Stimulated activated CD4-positive, alpha-beta T cell treated with anti-CD3 and anti-CD28 coated beads, TNF-alpha, amount 100 ng/mL, for 24 hours (primary cell): ENCODE results near the gene UBQLN1.
"Not testable (repeated sequence)": the region's sequence is repeated elsewhere in the genome, so short reads cannot be mapped to it uniquely, and the experiment has no call there.

Source experiments
- DNase-seq, 3 experiments: peaks; one replicate each; pipeline ENCODE4 v3.0.0-alpha.2; 2020; ENCODE audit warnings: low read depth in 3 of 3

UBQLN1 gene

DNA sequence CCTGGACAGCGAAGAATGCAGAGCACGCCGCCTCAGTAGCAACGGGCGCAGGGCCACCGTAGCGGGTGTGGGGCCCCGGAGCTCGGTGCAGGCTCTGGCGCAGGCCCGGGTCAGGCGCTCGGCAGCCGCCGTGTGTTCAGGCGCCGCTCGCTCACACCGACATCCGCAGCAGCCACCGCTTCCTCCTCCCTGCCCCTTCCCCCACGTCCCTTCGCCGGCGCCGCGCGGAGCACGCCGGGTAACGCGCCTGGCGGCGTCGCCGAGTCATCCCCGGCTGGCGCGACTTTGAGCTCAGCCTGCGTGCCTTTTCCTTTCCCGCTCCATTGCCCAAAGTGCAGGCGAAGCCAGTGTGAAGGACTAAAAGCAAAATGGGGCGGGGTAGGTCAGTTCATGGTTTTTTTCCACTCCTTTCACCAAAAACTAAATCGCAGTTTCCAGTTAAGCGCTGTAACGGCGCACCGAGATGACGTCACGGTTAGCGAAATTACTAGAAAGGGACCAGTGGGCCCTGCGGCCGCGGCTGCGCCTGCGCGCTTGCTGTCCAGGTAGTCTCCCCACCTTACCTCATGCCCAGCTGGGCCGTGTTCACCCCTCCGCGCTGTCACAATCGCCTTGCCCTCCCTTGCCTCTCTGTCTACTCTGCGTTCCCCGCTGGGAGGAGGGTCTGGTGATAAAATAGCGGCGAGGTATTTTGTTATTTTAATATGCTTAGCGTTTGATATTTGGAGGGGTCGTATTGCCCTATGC lies at the start of gene UBQLN1:
TSS of gene UBQLN1 (minus strand) at position 191 of the 747 bp plus-strand sequence. CDS start 279 bp downstream, outside the sequence.
- DNase-seq, result peak; percentile 78 to 89 (median 85)

DNA sequence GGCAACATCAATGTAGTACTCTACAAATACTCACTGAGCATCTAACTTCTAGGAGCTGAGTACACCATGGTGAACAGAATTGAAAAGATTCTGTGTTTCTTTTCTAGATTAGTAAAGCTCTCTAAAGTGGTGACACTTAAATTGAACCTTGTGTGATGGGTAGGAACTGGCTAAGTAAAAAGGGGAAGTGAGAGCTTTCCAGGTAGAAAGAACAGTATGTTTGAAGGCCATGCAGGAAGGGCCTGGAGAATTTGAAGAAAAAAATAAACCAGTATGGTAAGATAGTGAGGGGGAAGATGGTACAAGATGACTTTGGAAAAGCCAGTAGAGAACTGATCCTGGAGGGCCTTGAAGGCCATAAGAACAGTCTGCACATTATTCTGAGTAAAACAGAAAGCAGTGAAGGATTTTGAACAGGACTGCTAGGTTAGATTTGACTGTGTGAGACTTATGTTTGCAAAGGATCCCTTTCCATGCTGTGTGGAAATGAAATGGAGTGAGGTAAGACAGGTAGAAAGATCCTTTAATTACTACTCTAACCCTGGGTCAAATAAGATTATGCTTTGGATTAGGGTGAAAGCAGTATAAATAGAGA lies 46.7 kb upstream of the UBQLN1 start:
- DNase-seq, result no peak

DNA sequence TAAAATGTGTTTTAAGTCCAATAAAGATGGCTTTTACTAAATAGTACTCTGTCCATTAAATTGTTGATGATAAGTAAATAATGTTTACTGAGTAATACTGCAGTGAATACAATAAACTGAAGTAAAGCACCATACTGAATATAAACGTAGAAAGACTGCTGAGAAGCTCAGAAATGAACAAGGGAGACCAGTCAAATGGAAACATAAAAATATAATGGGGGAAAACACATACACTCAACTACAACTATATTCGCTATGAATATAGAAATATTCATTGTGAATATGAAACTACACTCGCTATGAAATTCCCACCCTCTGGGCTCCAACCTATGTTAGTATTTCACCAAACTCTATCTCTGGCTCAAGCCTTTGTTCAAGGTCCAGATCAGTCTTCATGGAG lies 41.9 kb upstream of the UBQLN1 start:
- no peak for DNase-seq

DNA sequence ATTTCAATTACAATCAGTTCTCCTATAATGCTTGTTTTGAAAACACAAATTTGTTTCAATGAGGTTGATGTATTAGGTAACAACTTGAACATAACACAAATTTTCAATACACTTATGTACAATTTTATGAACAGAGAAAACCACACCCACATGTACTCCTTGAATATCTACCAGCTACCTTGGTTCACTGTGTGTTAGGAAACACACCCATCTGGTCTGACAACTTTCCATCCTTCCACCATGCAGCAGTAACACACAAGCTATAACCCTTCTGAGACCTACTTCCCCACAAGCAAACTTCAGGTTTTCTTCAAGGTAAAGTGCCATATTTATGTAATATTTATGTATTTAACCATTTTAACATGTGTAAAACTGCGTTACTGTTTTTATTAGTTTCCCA lies 36.4 kb upstream of the UBQLN1 start:
- no peak for DNase-seq

DNA sequence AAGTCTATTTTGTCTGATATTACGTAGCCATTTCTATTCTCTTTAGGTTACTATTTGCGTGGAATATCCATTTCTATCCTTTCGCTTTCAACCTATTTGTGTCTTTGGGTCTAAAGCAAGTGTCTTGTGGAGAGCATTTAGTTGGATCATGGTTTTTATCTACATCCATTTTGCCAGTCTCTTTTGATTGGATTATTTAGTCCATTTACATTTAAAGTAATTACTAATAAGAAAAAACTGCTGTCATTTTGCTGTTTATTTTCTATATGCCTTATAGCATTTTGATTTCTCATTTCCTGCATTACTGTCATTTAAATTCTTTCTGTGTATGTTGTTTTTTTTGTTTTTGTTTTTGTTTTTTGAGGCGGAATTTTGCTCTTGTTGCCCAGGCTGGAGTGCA lies 26.0 kb upstream of the UBQLN1 start:
- no peak for DNase-seq

DNA sequence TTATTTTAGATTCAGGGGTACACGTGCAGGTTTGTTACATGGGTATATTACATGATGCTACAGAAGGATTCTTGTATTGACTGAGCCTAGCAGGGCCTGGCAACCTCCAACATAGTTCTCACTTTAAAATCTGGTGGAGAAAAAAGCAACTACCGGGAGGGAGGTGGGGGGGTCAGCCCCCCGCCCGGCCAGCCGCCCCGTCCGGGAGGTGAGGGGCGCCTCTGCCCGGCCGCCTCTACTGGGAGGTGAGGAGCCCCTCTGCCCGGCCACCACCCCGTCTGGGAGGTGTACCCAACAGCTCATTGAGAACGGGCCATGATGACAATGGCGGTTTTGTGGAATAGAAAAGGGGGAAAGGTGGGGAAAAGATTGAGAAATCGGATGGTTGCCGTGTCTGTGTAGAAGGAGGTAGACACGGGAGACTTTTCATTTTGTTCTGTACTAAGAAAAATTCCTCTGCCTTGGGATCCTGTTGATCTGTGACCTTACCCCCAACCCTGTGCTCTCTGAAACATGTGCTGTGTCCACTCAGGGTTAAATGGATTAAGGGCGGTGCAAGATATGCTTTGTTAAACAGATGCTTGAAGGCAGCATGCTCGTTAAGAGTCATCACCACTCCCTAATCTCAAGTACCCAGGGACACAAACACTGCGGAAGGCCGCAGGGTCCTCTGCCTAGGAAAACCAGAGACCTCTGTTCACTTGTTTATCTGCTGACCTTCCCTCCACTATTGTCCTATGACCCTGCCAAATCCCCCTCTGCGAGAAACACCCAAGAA lies 21.0 kb upstream of the UBQLN1 start:
- DNase-seq, result not testable (repeated sequence)

DNA sequence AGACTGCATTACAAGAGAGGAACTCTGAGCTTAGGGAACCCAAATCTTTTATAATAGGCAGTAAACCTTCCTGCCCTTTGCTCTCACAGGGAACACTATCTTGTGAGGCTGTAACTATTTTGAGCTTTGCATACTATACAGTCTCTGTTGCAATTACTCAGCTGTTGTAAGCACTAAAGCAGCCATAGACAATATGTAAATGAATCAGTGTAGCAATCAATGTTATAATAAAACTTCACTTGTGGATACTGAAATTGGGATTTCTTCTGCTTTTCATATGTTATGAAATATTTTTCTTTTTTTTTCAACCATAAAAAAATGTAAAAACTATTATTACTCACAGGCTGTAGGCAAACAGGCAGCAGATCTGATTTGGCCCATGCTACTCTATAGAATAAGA lies 16.7 kb upstream of the UBQLN1 start:
- DNase-seq, result no peak

DNA sequence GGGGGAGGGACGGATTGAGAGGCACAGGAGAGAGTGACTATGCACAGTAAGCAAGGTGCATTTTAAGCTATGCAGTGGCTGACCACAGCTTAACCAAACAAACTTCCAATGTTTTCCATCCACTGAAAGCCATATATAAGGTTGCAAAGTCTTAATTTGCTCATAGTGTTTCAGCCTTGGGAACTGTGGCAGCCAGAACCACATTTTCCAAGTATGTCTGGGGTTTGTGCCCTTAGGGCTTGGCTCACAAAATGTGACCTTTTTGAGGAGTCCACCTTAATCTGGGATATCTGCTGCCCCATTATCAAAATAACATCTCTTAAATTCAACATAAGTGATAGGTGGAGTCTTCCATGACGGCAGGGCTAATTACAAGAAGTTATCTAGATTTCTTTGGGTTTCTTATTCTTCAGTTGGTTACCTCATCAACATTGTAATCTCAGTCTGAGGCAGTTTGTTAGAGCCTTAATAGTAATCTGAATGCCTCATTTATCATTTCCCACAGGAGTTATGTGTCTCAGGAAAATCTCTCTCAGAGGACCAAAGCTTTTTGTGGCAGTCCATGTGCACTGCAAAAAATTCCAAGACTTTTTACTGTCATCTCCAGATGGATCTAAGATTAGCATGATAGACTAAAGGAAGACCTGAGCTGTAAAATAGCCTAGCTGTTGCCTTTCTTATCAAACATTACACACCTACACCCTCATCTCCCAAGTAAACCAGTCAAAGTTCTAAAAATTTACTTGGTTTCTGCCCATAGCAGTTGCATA lies 15.2 kb upstream of the UBQLN1 start:
- DNase-seq, result no peak

DNA sequence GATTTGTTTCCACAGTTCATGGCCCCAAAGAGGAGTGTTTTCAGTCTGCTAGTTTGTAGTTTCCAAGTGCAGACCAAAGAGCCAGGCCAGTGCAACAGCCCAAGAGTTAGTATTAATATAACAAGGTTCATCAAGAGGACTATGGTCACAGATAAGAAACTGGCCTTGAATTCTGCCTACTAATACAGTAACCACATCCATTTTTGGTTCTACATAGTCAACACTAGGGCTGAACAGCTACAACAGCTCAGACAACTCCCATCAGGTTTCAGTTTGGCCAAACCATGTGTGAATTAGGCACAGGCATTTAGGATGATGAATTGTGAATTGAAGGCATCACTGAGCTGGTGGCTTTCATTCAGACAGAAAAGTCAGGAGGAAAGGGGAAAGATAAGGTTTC lies 13.8 kb upstream of the UBQLN1 start:
- no peak for DNase-seq

DNA sequence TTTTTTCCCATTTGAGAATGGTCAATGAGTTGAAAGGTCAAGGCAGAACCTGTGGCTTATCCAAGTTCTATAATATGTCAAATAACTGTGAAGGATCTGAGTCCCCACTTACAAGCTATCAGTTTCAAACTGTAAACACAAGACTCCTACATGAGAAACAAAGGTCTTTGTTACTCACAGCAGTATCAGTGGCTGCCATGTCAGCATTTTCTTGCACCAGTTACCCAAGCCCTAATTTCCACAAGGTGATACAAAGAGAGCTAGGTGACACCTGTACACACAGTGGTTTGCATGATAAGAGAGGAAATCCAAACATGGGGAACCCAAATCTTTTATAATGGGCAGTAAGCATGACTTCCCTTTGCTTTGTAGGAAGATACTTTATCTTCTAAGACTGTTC lies 8.0 kb upstream of the UBQLN1 start:
- no peak for DNase-seq

DNA sequence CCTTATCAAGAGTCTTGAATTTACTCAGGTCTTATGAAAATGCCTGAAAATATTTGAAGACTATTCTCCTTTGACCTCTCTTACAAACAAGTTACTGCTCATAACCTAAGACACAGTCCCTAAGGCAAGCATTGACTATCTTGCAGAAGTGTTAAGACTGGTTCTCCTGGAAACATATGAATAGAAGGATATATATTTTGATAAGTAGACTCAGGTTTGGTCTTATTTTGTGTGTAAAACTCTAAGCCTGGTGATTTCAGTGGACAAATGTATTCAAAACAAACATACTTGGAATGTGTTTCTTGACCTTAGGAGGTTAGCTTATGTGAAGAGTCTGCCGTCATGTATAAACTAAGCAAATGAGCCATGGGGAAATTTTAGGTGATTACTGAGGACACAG lies 7.5 kb upstream of the UBQLN1 start:
- no peak for DNase-seq

DNA sequence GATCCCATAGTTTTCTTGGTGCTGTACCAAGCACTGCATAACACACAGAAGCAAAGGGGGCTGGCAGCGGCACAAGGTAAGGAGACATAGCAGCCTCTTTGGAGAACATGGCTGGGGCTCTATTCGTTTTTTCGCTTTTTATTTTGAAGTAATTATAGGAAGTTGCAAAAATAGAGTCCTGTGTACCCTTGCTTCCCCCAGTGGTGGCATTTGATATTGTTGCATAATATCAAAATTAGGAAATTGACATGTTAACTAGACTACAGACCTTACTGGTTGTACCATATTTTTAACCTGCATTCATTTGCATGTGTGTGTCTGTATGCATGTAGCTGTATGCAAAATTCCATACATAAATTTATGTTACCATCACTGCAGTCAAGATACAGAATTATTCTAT lies 6.6 kb upstream of the UBQLN1 start:
- no peak for DNase-seq

DNA sequence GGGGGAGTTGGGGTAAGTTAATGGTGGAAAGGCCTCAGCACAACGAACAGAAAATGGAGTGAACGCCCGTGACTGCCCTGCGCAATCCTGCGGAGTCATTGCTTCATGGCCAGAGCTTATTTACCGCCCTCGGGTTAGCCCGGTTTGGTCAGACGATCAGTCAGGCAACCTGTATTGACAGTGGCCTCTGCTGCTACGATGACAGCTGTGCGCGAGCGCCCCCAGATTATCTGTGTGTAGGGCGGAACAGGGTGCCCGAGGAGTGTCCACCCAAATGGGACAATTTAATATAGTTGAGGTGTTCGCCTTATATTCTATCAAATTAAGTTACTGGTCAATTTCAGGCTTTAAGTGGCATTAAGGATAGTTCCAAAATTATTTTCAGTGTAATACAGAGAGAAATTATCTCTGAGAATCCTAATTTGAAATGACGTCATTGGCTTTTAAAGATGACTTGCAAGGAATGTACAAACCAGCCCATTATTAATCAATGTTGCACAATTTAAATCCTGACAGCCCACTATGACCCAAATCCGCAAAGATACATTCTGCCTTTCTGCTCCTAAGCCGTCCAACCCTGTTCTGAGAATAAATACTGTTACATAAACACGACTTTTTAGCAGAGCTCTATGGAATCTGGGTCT lies 879 bp upstream of the UBQLN1 start:
- peak; percentile 4 to 41 (median 6) for DNase-seq

DNA sequence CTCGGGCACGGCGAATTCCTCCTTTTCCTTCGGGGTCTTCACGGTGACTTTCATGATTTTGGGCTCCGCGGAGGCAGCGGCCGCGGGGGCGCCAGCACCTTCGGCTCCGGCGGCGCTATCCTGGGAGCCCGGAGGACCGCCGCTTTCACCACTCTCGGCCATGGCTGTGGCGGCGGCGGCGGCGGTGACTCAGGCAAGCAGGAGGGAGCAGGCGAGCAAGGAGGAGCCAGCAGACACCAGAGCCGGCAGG lies 315 bp downstream of the UBQLN1 start:
- DNase-seq, result peak in 2 of 3 experiments; percentile 54 to 70

DNA sequence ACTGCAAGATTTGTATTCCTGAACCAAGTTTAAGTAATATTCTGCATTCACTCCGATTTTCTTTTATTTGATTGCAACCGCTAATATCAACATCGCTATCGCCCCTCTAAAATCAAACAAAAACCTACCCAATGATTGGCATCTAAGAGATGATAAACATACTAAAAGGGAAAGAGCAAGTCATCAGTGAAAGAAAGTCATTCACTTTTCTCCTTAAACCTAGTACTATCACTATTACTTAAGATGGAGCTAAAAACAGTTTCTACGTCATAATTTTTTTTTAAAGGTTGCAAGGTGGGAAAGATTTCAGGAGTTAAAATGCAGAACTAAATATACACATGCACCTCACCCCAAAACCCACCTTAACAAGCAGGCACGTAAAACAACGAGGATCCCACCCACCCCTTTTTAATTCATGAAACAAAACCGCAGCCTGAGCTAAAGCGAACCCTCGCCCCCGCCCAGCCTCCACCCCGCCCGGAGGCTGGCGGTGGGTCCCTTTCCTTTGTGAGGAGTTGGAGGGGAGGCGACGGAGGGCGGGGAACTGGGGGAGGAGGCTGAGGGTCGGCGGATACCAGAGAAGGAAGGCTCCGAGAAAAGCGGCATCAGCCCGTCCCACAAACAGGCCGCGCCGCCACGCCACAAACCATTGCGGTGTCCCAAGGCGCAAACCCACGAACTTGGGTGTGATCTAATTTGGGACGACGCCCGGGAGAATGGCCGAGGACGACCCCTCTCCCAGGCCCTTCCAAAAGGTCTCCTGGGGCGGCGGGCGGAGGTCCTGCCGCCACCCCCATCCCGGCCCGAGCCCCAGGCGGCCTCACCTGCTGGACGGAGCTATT lies 861 bp downstream of the UBQLN1 start:
- peak; percentile 23 to 65 (median 40) for DNase-seq

DNA sequence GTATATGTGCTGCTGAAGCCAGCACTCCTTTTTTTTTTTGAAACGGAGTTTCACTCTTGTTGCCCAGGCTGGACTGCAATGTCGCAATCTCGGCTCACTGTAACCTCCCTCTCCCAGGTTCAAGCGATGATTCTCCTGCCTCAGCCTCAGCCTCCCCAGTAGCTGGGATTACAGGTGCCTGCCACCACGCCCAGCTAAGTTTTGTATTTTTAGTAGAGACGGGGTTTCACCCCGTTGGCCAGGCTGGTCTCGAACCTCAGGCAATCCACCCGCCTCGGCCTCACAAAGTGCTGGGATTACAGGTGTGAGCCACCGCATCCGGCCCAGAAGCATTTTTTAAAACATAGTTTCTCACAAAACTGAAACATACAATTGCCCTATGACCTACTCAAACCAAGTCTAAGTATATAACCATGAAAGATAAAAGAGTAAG lies 2.5 kb downstream of the UBQLN1 start:
- peak in 1 of 3 experiments; percentile 2 for DNase-seq

DNA sequence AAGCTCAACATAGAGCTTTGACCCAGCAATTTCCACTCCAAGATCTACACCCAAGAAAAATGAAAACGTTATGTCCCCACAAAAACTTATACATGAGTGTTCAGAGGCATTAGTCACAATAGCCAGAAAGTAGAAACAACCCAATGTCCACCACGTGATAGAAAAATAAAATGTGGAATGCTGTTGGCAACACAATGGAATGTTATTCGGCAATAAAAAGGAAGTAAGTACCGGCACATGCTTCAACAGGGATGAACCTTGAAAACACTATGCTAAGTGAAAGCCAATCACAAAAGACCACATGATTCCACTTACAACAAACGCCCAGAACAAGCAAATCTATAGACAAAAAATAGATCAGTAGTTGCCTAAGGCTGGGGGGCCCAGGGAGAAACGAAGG lies 6.0 kb downstream of the UBQLN1 start:
- no peak for DNase-seq

DNA sequence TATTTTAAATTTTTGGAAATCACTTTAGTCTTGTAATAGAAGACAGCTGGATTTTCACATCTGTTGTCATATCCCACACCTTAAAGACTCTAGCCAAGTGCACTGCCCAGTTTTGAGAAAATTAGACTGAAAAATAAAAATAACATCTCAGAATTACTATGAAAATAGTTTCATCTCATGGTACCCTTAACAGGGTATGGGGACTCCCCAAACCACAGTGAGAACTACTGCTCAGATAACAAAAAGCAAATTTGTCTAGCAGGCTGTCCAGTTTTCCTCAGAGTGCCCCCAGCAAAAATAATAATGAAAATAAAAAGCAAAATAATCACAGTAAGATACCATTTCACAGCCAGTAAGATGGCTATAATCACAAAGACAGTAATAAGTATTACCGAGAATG lies 6.5 kb downstream of the UBQLN1 start:
- DNase-seq, result no peak

DNA sequence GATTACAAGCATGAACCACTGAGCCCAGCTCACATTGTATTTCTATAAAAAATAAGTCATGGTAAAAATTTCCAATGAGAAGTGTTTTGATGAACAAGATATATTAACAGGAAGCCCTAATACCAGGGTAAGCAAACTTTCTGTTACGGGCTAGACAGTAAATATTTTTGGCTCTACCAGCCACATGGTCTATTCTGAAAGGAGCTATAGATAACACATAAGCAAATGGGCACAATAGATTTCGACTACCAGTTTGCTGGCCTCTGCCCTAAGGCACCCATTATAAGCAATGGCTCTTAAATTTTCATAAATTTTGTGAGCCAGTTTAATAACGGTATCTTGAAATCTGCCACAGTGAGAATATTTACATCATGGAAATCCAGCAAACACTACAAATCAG lies 8.1 kb downstream of the UBQLN1 start:
- no peak for DNase-seq

DNA sequence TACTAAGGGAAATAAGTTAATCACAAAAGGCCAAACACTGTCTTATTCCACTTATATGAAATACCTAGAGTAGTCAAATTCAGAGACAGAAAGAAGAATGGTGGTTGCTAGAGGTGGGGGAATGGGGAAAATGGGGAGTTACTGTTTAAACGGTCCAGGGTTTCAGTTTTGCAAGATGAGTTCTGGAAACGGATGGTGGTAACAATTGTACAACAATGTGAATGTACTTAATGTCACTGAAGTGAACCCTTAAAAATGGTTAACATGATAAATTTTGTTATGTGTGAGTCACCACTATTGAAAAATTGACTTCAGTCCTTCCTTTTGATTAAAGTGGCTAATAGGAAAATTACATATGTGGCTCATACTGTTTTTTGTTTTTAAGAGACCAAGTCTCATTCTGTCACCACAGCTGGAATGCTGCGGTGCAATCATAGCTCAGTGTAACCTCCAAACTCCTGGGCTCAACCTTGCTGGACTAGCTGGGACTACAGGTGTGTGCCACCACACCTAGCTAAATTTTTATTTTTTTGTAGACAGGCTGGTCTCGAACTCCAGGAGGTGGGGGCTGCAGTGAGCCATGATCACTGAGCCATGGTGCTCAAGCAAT lies 8.7 kb downstream of the UBQLN1 start:
- no peak for DNase-seq
